Mucosa of descending colon (tissue), 3 donors: ENCODE results near the gene GOLGA6L7. TPM values are rescaled to one million over a fixed set of nuclear protein-coding genes. Genes with fewer than 3 reads are reported as not detected.
"Not testable (repeated sequence)": the region's sequence is repeated elsewhere in the genome, so short reads cannot be mapped to it uniquely, and the experiment has no call there.

Experiments used
- ATAC-seq: fragments of 200-7000 bp; cut with Tn5 transposase; one replicate; pipeline ENCODE4 v1.9.1; 2020; ENCODE audit warnings: mild to moderate bottlenecking, moderate library complexity
- DNase-seq, 3 donors: peaks; one replicate each; pipeline ENCODE4 v3.0.0-alpha.2; 2020
- H3K36me3 ChIP-seq: fragments of 200-600 bp; one replicate; pipeline ENCODE4 v1.8.0; 2021; ENCODE audit warnings: low read depth, mild to moderate bottlenecking
- H3K4me1 ChIP-seq: fragments of 200-600 bp; one replicate; pipeline ENCODE4 v1.8.0; 2021; ENCODE audit warnings: low read depth, mild to moderate bottlenecking
- H3K4me3 ChIP-seq: fragments of 200-600 bp; one replicate; pipeline ENCODE4 v1.8.0; 2021; ENCODE audit warnings: mild to moderate bottlenecking
- H3K9me3 ChIP-seq: fragments of 200-600 bp; one replicate; pipeline ENCODE4 v1.8.0; 2021; ENCODE audit warnings: mild to moderate bottlenecking
- CTCF ChIP-seq: fragments of 200-600 bp; IDR thresholded peaks from one replicate; pipeline ENCODE4 v1.8.0; 2022; ENCODE audit warnings: antibody characterized with exemption, mild to moderate bottlenecking
- intact Hi-C, 2 donors: fragments of 100-400 bp; cut with DNase I in 1 of 2; cut with micrococcal nuclease in 1 of 2; formaldehyde crosslinking; loops; one replicate each; pipeline versions ENCODE4 v1.11.0 to v1.11.1; 2022; cut with DNase I, micrococcal nuclease
- long read RNA-seq, 2 donors: library from polyadenylated mRNA; unstranded; transcript quantifications; one replicate each; pipeline ENCODE4 v2.0.0, GENCODE V29; 2019 to 2021
- total RNA-seq, 3 donors: library from RNA; stranded (reverse); fragmentation: NEBNext Ultra II Directional in 2 of 3; extraction: Animal tissue kit (Norgen Biotek cat#: 25700) in 2 of 3; gene quantifications; one replicate each; pipeline versions ENCODE4 v1.2.1 to v1.2.4, GENCODE V29; 2021 to 2023
- donor health status: DM: no; HTN: no; CAD: no; lungs with moderate emphysema.
- donor health status: DM: no; HTN: no; CAD: no.
- donor health status: DM: no; HTN: yes; CAD: no.

The GOLGA6L7 gene
- total RNA-seq: not detected
- long read RNA-seq, donor 1, partial matches to known transcripts: 0 of 1 reads
- long read RNA-seq, donor 1, other reads (novel, unspliced or antisense): 1 of 1 reads
- long read RNA-seq, donor 2: 0 reads

- H3K4me3 ChIP-seq, intact Hi-C loops, H3K4me1 ChIP-seq, H3K36me3 ChIP-seq, DNase-seq, H3K9me3 ChIP-seq, ATAC-seq: not testable (repeated sequence)
Measured at GRCh38 chr15:28848521-28848920, at the start of gene GOLGA6L7. Gene GOLGA6L7 (minus strand): TSS chr15:28848644. CDS start chr15:28848549, 95 bp downstream.

GRCh38 chr15:28897861-28898585 is 49.6 kb upstream of the GOLGA6L7 start:
- intact Hi-C loops: no loop called here
- H3K4me3 ChIP-seq: no peak overlapping the region
- ATAC-seq: no peak

GRCh38 chr15:28896951-28897350 is 48.5 kb upstream of the GOLGA6L7 start:
- no peak for ATAC-seq
- no peak for TF ChIP-seq CTCF

More at GRCh38 chr15:28897861-28898585, 49.6 kb upstream of the GOLGA6L7 start:
- no peaks in the 10 kb centered on the region for H3K4me1 ChIP-seq
- H3K9me3 ChIP-seq: no peaks in the 10 kb centered on the region
- TF ChIP-seq CTCF: no peak
- H3K36me3 ChIP-seq: no peaks in the 10 kb centered on the region
- no peak for DNase-seq

GRCh38 chr15:28895566-28895965 is 47.1 kb upstream of the GOLGA6L7 start:
- Histone ChIP-seq H3K4me1 (no peaks in the 10 kb centered on the region), H3K4me3 (no peak overlapping the region), H3K9me3 (no peaks in the 10 kb centered on the region), H3K36me3 (no peaks in the 10 kb centered on the region)
- ATAC-seq (no peak), DNase-seq (no peak)
- no peak for TF ChIP-seq CTCF
- intact Hi-C loops: no loop called here

More at GRCh38 chr15:28896951-28897350, 48.5 kb upstream of the GOLGA6L7 start:
- Histone ChIP-seq H3K4me1 (no peaks in the 10 kb centered on the region), H3K4me3 (no peak overlapping the region), H3K36me3 (no peaks in the 10 kb centered on the region), H3K9me3 (no peaks in the 10 kb centered on the region)
- no peak for DNase-seq
- intact Hi-C loops: no loop called here

GRCh38 chr15:28895146-28895545 is 46.7 kb upstream of the GOLGA6L7 start:
- no peak for TF ChIP-seq CTCF
- Histone ChIP-seq H3K4me3 (no peak overlapping the region), H3K9me3 (no peaks in the 10 kb centered on the region), H3K36me3 (no peaks in the 10 kb centered on the region), H3K4me1 (no peaks in the 10 kb centered on the region)
- ATAC-seq (no peak), DNase-seq (no peak)
- intact Hi-C loops: no loop called here

- no peak for TF ChIP-seq CTCF
- DNase-seq (no peak), ATAC-seq (no peak)
- no peak overlapping the region for H3K4me3 ChIP-seq
- no peaks in the 10 kb centered on the region for H3K36me3 ChIP-seq
- H3K4me1 ChIP-seq: no peaks in the 10 kb centered on the region
- intact Hi-C loops: no loop called here
- H3K9me3 ChIP-seq: no peaks in the 10 kb centered on the region
Measured at GRCh38 chr15:28894631-28895030, 46.2 kb upstream of the GOLGA6L7 start.
